ENCODE measurements around the gene RPL15.
A peak's percentile ranks its signal among the peaks of the same experiment; 100 is the strongest.

The RPL15 gene

DNA sequence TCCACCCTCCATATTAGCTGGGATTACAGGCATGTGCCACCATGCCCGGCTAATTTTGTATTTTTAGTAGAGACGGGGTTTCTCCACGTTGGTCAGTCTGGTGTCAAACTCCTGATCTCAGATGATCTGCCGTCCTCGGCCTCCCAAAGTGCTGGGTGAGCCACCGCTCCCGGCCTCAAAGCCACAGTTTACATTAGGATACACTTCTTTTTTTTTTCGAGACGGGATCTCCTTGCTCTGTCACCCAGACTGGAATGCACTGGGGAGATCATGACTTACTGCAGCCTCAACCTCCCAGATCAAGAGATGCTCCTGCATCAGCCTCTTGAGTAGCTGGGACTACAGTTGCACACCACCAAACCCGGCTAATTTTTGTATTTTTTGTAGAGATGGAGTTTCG, 25.6 kb downstream of the RPL15 start:
- TF ChIP-seq CTCF (IDR thresholded peaks at IDR 0.05; ENCODE audit: low read length, missing control alignments) = no peak
- no peak overlapping the region for H3K4me3 ChIP-seq (replicated peaks; ENCODE audit: low read depth, low read length)
- DNase-seq (ENCODE audit: low read depth) = no peak

DNA sequence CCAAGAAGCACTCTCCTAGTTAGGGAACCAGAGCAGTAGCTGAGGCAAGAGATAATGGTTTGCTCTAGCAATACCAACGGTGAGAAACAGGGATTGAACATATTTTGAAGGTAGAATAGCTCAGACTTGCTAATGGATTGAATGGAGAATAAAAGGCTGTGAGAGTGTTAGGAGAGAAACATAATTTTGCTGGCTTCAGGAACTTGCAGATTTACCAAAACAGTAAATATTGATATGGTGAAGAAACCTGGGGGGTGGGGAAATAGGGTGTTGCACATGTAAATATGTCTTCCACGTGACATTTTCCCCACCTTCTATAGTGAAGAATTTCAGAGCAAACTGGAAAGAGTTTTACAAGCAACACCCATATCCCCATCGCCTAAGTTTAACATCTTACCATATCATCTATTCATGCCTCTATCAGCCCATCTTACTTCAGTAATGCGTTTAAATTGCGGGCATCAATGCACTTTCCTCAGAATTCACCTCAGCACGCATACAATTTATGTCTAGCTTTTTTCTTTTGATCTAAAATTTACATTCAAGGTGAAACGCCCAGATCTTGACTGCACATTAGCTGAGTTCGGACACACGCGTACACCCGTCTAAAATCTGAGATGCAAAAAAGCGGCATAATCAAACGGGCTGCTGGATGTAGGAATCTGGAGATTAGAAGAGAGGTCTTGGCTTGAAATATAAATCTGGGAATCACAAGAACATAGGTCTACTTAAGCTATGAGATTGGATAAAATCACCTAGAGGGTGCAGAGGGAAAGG, 27.3 kb downstream of the RPL15 start:
- peak overlapping the region; percentile 75 for H3K4me3 ChIP-seq (replicated peaks; ENCODE audit: low read depth, low read length)
- no peak for DNase-seq (ENCODE audit: low read depth)
- no peak for TF ChIP-seq CTCF (IDR thresholded peaks at IDR 0.05; ENCODE audit: low read length, missing control alignments)

DNA sequence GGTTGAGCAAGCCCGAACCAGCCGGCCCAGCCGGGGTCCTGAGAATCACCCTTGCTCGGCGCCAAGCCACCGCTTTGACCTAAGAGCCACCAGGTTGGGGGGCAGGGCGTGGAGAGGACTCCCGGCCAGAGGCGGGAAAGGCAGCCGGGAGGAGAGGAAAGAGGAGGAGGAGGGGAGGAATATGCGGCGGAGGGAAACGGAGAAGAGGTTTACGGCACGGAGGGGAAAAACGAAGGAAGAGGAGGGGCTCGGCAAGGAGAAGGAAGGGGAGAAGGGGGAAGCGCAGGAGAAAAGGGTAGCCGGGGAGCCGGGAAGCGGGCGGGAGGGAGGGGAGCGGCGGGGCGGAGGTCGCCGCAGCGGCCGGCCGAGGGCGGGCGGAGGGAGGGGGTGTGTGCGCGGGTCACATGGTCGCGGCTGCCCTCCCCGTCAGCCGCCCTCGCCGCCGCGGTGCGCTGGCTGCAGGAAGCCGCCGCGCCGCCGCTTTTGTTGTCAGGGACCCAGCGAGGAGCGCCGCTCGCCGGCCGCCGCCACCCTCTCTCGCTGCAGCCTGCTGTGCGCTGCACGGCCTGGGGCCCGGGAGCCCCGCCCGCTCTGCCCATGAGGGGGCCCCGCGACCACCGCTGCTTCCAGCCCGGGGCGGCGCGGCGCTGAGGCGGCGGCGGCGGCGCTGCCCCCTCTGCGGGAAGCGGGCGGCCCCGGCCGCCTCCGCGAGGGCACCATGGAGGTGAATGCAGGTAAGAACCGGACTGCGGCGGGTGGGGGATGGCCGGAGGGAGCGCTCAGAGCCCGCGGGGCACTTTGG, 28.1 kb downstream of the RPL15 start, which contains the start of gene NR1D2:
Gene NR1D2, plus strand, starts transcription at position 426 of the 802 bp plus-strand sequence. Its CDS starts 293 bp downstream, at position 719.
- peak within 1 kb of the TSS; percentile 75 for H3K4me3 ChIP-seq (replicated peaks; ENCODE audit: low read depth, low read length)
- peak; percentile 77 for DNase-seq (ENCODE audit: low read depth)
- no peak for TF ChIP-seq CTCF (IDR thresholded peaks at IDR 0.05; ENCODE audit: low read length, missing control alignments)

DNA sequence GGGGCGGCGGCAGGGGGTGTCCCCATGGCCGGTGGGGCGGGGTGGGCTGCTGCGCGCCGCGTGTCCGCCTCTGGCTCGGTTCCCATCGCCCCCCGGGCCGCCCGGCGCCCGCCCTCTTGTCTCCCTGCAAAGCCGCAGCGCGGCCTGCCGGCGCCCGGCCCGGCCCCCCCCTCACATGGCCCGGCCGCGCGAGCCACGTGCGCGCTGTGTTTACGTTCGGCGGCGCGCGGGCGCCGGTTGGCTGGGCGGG, 28.7 kb downstream of the RPL15 start:
- TF ChIP-seq CTCF (IDR thresholded peaks at IDR 0.05; ENCODE audit: low read length, missing control alignments) = no peak
- DNase-seq (ENCODE audit: low read depth) = no peak
- H3K4me3 ChIP-seq (replicated peaks; ENCODE audit: low read depth, low read length) = peak overlapping the region; percentile 75

DNA sequence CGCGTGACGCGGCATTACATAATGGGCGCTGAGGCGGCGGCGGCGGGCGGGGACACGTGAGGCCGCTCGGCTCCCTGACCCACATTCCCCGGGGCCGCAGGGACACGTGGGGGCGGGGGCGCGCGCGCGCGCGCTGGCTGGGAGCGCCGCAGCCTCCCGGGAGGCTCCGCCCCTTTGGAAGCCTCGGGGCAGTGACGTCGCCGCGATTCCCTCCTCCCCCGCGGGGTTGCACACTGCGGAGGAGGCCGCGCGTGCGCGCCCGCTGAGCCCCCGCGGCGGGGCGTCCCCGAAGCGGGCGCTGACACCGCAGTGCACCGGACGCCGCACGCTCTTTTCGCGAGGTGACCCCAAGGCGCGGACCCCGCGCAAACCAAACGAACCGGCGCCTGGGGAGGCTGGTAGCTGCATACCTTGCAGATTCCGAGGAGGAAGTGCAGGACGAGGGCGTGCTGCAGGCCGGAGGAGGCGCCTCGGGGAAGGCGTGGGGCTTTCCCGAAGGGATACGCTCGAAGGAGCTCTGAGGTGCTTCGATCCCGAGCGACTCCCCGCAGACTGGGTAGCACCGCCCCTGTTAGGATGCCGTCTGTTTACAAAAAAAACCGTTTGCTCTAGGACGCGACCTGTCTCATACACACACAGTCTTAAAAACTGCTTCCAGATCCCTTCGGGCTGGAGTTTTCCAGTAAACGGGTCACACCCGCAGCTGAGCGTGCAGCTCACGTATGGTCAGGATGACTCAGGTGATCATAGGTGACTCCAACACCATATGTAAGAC, 29.2 kb downstream of the RPL15 start:
- peak overlapping the region; percentile 71 for H3K4me3 ChIP-seq (replicated peaks; ENCODE audit: low read depth, low read length)
- no peak for TF ChIP-seq CTCF (IDR thresholded peaks at IDR 0.05; ENCODE audit: low read length, missing control alignments)
- peak; percentile 96 for DNase-seq (ENCODE audit: low read depth)

GRCh38 chr3:23948761-23949160, 31.8 kb downstream of the RPL15 start:
- TF ChIP-seq CTCF (IDR thresholded peaks at IDR 0.05; ENCODE audit: low read length, missing control alignments) = no peak

More at GRCh38 chr3:23948761-23949160, 31.8 kb downstream of the RPL15 start:
- H3K4me3 ChIP-seq (replicated peaks; ENCODE audit: low read depth, low read length) = no peak overlapping the region
- DNase-seq (ENCODE audit: low read depth) = no peak
